Measurements from ENCODE around the gene PEAK1.

The PEAK1 gene

DNA sequence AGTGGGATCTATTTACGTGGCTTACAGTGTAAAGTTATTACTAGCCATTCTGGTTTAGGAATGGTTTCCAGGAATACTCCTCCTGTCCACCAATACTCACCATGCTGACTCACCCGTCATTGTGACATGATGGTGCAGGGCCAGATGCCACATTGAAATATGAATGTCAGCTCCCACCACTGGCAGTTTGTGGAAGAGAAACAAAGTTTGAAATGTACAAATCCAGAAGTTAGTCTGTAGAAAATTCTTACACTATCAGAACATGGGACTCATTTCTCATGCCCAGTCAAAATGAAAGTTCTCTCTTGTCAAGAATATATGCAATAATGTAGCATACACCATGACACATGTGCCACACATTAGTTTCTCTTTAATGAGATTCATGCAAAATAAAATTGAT is 334.6 kb downstream of the PEAK1 start:
- H3K4me2 ChIP-seq (ENCODE audit: low read depth, low read length, poor library complexity, severe bottlenecking), result no peak overlapping the region
- no peak for TF ChIP-seq EZH2phosphoT487 (conservative IDR thresholded peaks at IDR 0.05; ENCODE audit: low read length)
- TF ChIP-seq, protein P1, sequence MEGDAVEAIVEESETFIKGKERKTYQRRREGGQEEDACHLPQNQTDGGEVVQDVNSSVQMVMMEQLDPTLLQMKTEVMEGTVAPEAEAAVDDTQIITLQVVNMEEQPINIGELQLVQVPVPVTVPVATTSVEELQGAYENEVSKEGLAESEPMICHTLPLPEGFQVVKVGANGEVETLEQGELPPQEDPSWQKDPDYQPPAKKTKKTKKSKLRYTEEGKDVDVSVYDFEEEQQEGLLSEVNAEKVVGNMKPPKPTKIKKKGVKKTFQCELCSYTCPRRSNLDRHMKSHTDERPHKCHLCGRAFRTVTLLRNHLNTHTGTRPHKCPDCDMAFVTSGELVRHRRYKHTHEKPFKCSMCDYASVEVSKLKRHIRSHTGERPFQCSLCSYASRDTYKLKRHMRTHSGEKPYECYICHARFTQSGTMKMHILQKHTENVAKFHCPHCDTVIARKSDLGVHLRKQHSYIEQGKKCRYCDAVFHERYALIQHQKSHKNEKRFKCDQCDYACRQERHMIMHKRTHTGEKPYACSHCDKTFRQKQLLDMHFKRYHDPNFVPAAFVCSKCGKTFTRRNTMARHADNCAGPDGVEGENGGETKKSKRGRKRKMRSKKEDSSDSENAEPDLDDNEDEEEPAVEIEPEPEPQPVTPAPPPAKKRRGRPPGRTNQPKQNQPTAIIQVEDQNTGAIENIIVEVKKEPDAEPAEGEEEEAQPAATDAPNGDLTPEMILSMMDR (IDR thresholded peaks at IDR 0.05; ENCODE audit: insufficient read depth, low read length, poor library complexity, severe bottlenecking), result no peak

GRCh38 chr15:77084436-77084835 is 335.5 kb downstream of the PEAK1 start:
- no peaks in the 10 kb centered on the region for H3K9me3 ChIP-seq (ENCODE audit: insufficient read depth, low read length)
- H2AFZ ChIP-seq (ENCODE audit: low read depth, low read length, severe bottlenecking), result peak overlapping the region; percentile 77
- no peak overlapping the region for H3K27ac ChIP-seq (ENCODE audit: low read depth, low read length)
- H3K79me2 ChIP-seq (ENCODE audit: insufficient read depth, low read length), result no peaks in the 10 kb centered on the region
- no peak overlapping the region for H3K4me3 ChIP-seq (ENCODE audit: insufficient read depth, low read length, poor library complexity, severe bottlenecking)
- H3K9ac ChIP-seq (ENCODE audit: low read length), result no peak overlapping the region
- H3K4me2 ChIP-seq (ENCODE audit: low read depth, low read length, poor library complexity, severe bottlenecking), result no peak overlapping the region
- TF ChIP-seq EZH2phosphoT487 (conservative IDR thresholded peaks at IDR 0.05; ENCODE audit: low read length), result no peak
- TF ChIP-seq, protein P1 (IDR thresholded peaks at IDR 0.05; ENCODE audit: insufficient read depth, low read length, poor library complexity, severe bottlenecking), result no peak
- no peaks in the 10 kb centered on the region for H4K20me1 ChIP-seq (ENCODE audit: low read depth, low read length)
- H3K27me3 ChIP-seq (ENCODE audit: low read length), result no peaks in the 10 kb centered on the region
- H3F3A ChIP-seq (ENCODE audit: insufficient read depth), result no peaks in the 10 kb centered on the region
- H3K36me3 ChIP-seq (ENCODE audit: low read length), result no peaks in the 10 kb centered on the region
- H3K9me2 ChIP-seq (replicated peaks; ENCODE audit: insufficient read depth, low read length), result no peaks in the 10 kb centered on the region

More for the DNA sequence above, 334.6 kb downstream of the PEAK1 start:
- Histone ChIP-seq H3K27me3 (ENCODE audit: low read length) (no peaks in the 10 kb centered on the region), H3K79me2 (ENCODE audit: insufficient read depth, low read length) (no peaks in the 10 kb centered on the region), H3K4me3 (ENCODE audit: insufficient read depth, low read length, poor library complexity, severe bottlenecking) (no peak overlapping the region), H4K20me1 (ENCODE audit: low read depth, low read length) (no peaks in the 10 kb centered on the region), H3K9me3 (ENCODE audit: insufficient read depth, low read length) (no peaks in the 10 kb centered on the region), H3K9ac (ENCODE audit: low read length) (no peak overlapping the region), H3K9me2 (replicated peaks; ENCODE audit: insufficient read depth, low read length) (no peaks in the 10 kb centered on the region), H3F3A (ENCODE audit: insufficient read depth) (no peaks in the 10 kb centered on the region), H3K27ac (ENCODE audit: low read depth, low read length) (no peak overlapping the region), H3K36me3 (ENCODE audit: low read length) (no peaks in the 10 kb centered on the region), H2AFZ (ENCODE audit: low read depth, low read length, severe bottlenecking) (no peak overlapping the region)

GRCh38 chr15:77083381-77084160 is 336.3 kb downstream of the PEAK1 start:
- Histone ChIP-seq H3K4me2 (ENCODE audit: low read depth, low read length, poor library complexity, severe bottlenecking) (peak overlapping the region; percentile 46), H2AFZ (ENCODE audit: low read depth, low read length, severe bottlenecking) (peak overlapping the region; percentile 77)

More at GRCh38 chr15:77083381-77084160, 336.3 kb downstream of the PEAK1 start:
- H3K27me3 ChIP-seq (ENCODE audit: low read length), result no peaks in the 10 kb centered on the region
- H3K4me3 ChIP-seq (ENCODE audit: insufficient read depth, low read length, poor library complexity, severe bottlenecking), result no peak overlapping the region
- H3K36me3 ChIP-seq (ENCODE audit: low read length), result no peaks in the 10 kb centered on the region
- H4K20me1 ChIP-seq (ENCODE audit: low read depth, low read length), result no peaks in the 10 kb centered on the region
- H3K9ac ChIP-seq (ENCODE audit: low read length), result no peak overlapping the region
- TF ChIP-seq, protein P1 (IDR thresholded peaks at IDR 0.05; ENCODE audit: insufficient read depth, low read length, poor library complexity, severe bottlenecking), result no peak
- TF ChIP-seq EZH2phosphoT487 (conservative IDR thresholded peaks at IDR 0.05; ENCODE audit: low read length), result no peak
- no peaks in the 10 kb centered on the region for H3K9me3 ChIP-seq (ENCODE audit: insufficient read depth, low read length)
- H3F3A ChIP-seq (ENCODE audit: insufficient read depth), result no peaks in the 10 kb centered on the region
- no peak overlapping the region for H3K27ac ChIP-seq (ENCODE audit: low read depth, low read length)
- no peaks in the 10 kb centered on the region for H3K9me2 ChIP-seq (replicated peaks; ENCODE audit: insufficient read depth, low read length)
- H3K79me2 ChIP-seq (ENCODE audit: insufficient read depth, low read length), result no peaks in the 10 kb centered on the region

Data from SU-DHL-6 (cell line).